Type B pancreatic cell (in vitro differentiated cells): ENCODE measurements around the gene BBOX1. TPM values are rescaled to one million over a fixed set of nuclear protein-coding genes. Genes with fewer than 3 reads are reported as not detected.

Experiments used
- DNase-seq: peaks from one replicate; pipeline ENCODE4 v3.0.0; 2021; ENCODE audit warnings: mixed read lengths; ENCODE audit not compliant: unreplicated experiment; ENCODE audit errors: extremely low spot score
- H3K27ac Mint-ChIP-seq: 2 replicates; pipeline ENCODE4 v1.8.0; 2021; ENCODE audit warnings: mild to moderate bottlenecking, mixed read lengths
- H3K27me3 Mint-ChIP-seq: 2 replicates; pipeline ENCODE4 v1.8.0; 2021; ENCODE audit warnings: mixed read lengths
- H3K36me3 Mint-ChIP-seq: 2 replicates; pipeline ENCODE4 v1.8.0; 2021; ENCODE audit warnings: mixed read lengths
- H3K4me1 Mint-ChIP-seq: one replicate; pipeline ENCODE4 v1.8.0; 2021; ENCODE audit warnings: mixed read lengths; ENCODE audit not compliant: unreplicated experiment
- H3K4me3 Mint-ChIP-seq: 2 replicates; pipeline ENCODE4 v1.8.0; 2021; ENCODE audit warnings: mild to moderate bottlenecking, mixed read lengths
- H3K9me3 Mint-ChIP-seq: 2 replicates; pipeline ENCODE4 v1.8.0; 2021; ENCODE audit warnings: mixed read lengths
- total RNA-seq: library from RNA; stranded (reverse); gene quantifications from 2 replicates; pipeline ENCODE4 v1.2.1, GENCODE V29; 2021; ENCODE audit warnings: low replicate concordance
- TF ChIP-seq, protein P1 (sequence below): fragments of 200-600 bp; sonication (generic); conservative IDR thresholded peaks from 2 replicates; pipeline ENCODE4 v1.5.0; 2021; ENCODE audit warnings: antibody characterized with exemption, mild to moderate bottlenecking

Gene BBOX1
- total RNA-seq, 1 donor from 2014 or later = 0.27 TPM

- H3K4me3 Mint-ChIP-seq = no peak overlapping the region
- no peak overlapping the region for H3K27ac Mint-ChIP-seq
- H3K4me1 Mint-ChIP-seq = peaks cover 6% of the 10 kb centered on the region
- no peaks in the 10 kb centered on the region for H3K27me3 Mint-ChIP-seq
- H3K9me3 Mint-ChIP-seq = peaks cover 5% of the 10 kb centered on the region
- DNase-seq = no peak
- TF ChIP-seq, protein P1, sequence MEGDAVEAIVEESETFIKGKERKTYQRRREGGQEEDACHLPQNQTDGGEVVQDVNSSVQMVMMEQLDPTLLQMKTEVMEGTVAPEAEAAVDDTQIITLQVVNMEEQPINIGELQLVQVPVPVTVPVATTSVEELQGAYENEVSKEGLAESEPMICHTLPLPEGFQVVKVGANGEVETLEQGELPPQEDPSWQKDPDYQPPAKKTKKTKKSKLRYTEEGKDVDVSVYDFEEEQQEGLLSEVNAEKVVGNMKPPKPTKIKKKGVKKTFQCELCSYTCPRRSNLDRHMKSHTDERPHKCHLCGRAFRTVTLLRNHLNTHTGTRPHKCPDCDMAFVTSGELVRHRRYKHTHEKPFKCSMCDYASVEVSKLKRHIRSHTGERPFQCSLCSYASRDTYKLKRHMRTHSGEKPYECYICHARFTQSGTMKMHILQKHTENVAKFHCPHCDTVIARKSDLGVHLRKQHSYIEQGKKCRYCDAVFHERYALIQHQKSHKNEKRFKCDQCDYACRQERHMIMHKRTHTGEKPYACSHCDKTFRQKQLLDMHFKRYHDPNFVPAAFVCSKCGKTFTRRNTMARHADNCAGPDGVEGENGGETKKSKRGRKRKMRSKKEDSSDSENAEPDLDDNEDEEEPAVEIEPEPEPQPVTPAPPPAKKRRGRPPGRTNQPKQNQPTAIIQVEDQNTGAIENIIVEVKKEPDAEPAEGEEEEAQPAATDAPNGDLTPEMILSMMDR = no peak
- H3K36me3 Mint-ChIP-seq = no peaks in the 10 kb centered on the region
Observed at GRCh38 chr11:27060816-27061460, 20.3 kb downstream of the BBOX1 start.

DNA sequence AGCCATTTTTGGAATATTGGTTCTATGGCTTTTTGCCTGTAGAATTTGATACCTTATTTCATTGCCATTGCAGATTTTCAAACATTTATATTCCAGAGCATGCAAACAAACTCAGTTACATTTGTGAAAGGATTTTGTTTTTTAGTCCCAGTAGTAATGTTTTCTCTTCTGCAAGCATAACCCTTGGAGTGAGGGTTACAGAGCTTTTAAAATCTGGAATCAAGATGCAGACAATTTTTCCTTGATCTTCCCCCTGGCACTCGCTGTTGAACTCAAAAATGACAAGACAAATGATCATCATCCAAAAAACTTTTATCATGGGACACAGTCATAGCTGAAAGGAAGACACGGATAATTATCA, 20.8 kb downstream of the BBOX1 start:
- no peaks in the 10 kb centered on the region for H3K36me3 Mint-ChIP-seq
- peaks cover 6% of the 10 kb centered on the region for H3K4me1 Mint-ChIP-seq
- H3K9me3 Mint-ChIP-seq = peaks cover 5% of the 10 kb centered on the region
- H3K27me3 Mint-ChIP-seq = no peaks in the 10 kb centered on the region
- no peak for DNase-seq
- no peak overlapping the region for H3K27ac Mint-ChIP-seq
- TF ChIP-seq, protein P1 = no peak
- H3K4me3 Mint-ChIP-seq = no peak overlapping the region

DNA sequence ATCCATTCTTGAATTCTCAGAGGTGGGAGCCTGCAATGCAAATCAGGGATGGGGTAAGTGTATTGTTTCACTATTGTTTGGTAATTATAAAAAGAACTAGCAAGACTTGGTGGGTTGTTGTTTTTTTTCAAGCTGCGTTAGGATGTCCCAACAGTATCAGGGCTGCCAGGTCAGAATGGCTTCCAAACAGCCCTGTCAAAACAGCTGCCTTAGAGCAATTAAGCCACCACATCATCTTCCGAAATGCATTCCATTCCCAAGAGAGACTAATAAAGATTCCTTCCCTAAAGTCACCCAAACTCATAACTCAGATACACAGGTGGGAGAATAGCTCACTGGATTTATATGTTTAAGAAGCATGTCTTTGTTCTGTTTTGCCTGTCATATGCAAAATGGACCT, 23.5 kb downstream of the BBOX1 start:
- DNase-seq = no peak
- no peaks in the 10 kb centered on the region for H3K36me3 Mint-ChIP-seq
- no peak overlapping the region for H3K4me3 Mint-ChIP-seq
- H3K27me3 Mint-ChIP-seq = no peaks in the 10 kb centered on the region
- no peaks in the 10 kb centered on the region for H3K9me3 Mint-ChIP-seq
- no peak overlapping the region for H3K27ac Mint-ChIP-seq
- TF ChIP-seq, protein P1 = no peak
- H3K4me1 Mint-ChIP-seq = peaks cover 6% of the 10 kb centered on the region

DNA sequence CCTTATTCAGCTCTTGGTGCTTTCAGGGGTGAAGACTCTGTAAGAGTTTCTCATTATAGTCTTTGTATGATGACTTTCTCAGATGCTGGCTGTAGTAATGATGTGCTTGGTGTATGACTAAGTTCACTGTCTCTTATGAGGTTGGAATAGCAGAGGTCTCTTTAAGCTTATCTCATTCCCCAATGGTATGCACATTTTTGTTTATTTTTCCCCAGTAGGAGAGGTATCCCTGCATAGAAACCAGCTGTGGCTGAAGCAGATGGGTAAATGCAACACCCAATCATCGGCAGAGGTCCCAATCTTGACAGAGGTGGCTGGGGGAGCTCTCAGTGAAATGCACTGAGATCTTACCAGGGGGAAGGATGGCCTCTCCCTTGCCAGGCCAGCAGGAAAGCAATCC, 34.6 kb downstream of the BBOX1 start:
- Mint-ChIP-seq H3K4me1 (peaks cover 6% of the 10 kb centered on the region), H3K9me3 (no peaks in the 10 kb centered on the region), H3K4me3 (no peak overlapping the region), H3K36me3 (no peaks in the 10 kb centered on the region), H3K27ac (no peak overlapping the region), H3K27me3 (no peaks in the 10 kb centered on the region)
- DNase-seq = no peak
- TF ChIP-seq, protein P1 = no peak

- no peaks in the 10 kb centered on the region for H3K9me3 Mint-ChIP-seq
- H3K4me3 Mint-ChIP-seq = no peak overlapping the region
- no peak for DNase-seq
- H3K36me3 Mint-ChIP-seq = no peaks in the 10 kb centered on the region
- H3K27me3 Mint-ChIP-seq = no peaks in the 10 kb centered on the region
- no peak overlapping the region for H3K27ac Mint-ChIP-seq
- TF ChIP-seq, protein P1 = no peak
- peaks cover 6% of the 10 kb centered on the region for H3K4me1 Mint-ChIP-seq
Observed at GRCh38 chr11:27075655-27076054, 35.0 kb downstream of the BBOX1 start.
